SK-N-SH (cell line): Measurements from ENCODE around the gene SLC39A7. TPM values are rescaled to one million over a fixed set of nuclear protein-coding genes. Genes with fewer than 3 reads are reported as not detected.

ENCODE experiments used
- CTCF ChIA-PET: fragments of 300-600, 350-600 bp; formaldehyde crosslinking; extraction: SDS; loops from one replicate; lab custom pipeline; 2021; lab: Yijun Ruan, JAX
- POLR2A ChIA-PET: fragments of 350-600 bp; sonication (Branson Sonifier 250); formaldehyde crosslinking; extraction: SDS; loops from one replicate; lab custom pipeline; 2020; ENCODE audit warnings: antibody characterized with exemption, inconsistent platforms; lab: Yijun Ruan, JAX
- DNase-seq: peaks from one replicate; pipeline ENCODE4 v3.0.0; 2012
- H2AFZ ChIP-seq: fragments of 200-600 bp; sonication (generic); 2 replicates; pipeline ENCODE4 v1.8.1; 2016; ENCODE audit warnings: antibody characterized with exemption, mild to moderate bottlenecking, low read depth
- H3F3A ChIP-seq: fragments of 200-600 bp; sonication (generic); replicated peaks from 2 replicates; pipeline ENCODE3; 2016; ENCODE audit warnings: antibody characterized with exemption, mild to moderate bottlenecking; ENCODE audit not compliant: insufficient read depth
- H3K27ac ChIP-seq, 2 experiments: fragments of 200-500 bp in 1 of 2; fragments of 200-600 bp in 1 of 2; sonication (Bioruptor generic) in 1 of 2; sonication (generic), shearing (Covaris generic) in 1 of 2; 2 replicates each; pipeline versions ENCODE4 v1.5.1 to v1.6.1; 2014 to 2016; ENCODE audit warnings: low read depth in 2 of 2, inconsistent platforms in 1 of 2, low read length in 1 of 2, mild to moderate bottlenecking in 1 of 2, mixed read lengths in 1 of 2
- H3K27me3 ChIP-seq: fragments of 200-600 bp; sonication (generic), shearing (Covaris generic); 2 replicates; pipeline ENCODE4 v1.6.1; 2016; ENCODE audit warnings: mixed run types; ENCODE audit not compliant: insufficient read depth
- H3K36me3 ChIP-seq, 2 experiments: fragments of 200-500 bp in 1 of 2; fragments of 200-600 bp in 1 of 2; sonication (Bioruptor generic) in 1 of 2; sonication (generic) in 1 of 2; replicated peaks in 1 of 2; 2 replicates each; pipeline versions ENCODE3 to v1.5.1; 2014 to 2016; ENCODE audit warnings: low read length in 1 of 2, mild to moderate bottlenecking in 1 of 2; ENCODE audit not compliant: insufficient read depth in 2 of 2, control insufficient read depth in 1 of 2
- H3K4me1 ChIP-seq, 2 experiments: fragments of 200-500 bp in 1 of 2; fragments of 200-600 bp in 1 of 2; sonication (Bioruptor generic) in 1 of 2; sonication (generic), shearing (Covaris generic) in 1 of 2; 2 replicates each; pipeline versions ENCODE4 v1.5.1 to v1.6.1; 2014 to 2016; ENCODE audit warnings: low read depth in 1 of 2, low read length in 1 of 2, mixed run types in 1 of 2; ENCODE audit not compliant: insufficient read depth in 2 of 2, control insufficient read depth in 1 of 2
- H3K4me2 ChIP-seq: fragments of 200-600 bp; sonication (generic), shearing (Covaris generic); 2 replicates; pipeline ENCODE4 v1.6.1; 2017; ENCODE audit warnings: mixed run types
- H3K4me3 ChIP-seq, 2 experiments: fragments of 200-500 bp in 1 of 2; fragments of 200-600 bp in 1 of 2; sonication (Bioruptor generic) in 1 of 2; sonication (generic), shearing (Covaris generic) in 1 of 2; 2 replicates each; pipeline versions ENCODE4 v1.5.1 to v1.8.1; 2014 to 2016; ENCODE audit warnings: low read depth in 2 of 2, inconsistent platforms in 1 of 2, low read length in 1 of 2, mild to moderate bottlenecking in 1 of 2, mixed read lengths in 1 of 2, moderate library complexity in 1 of 2
- H3K79me2 ChIP-seq: fragments of 200-600 bp; sonication (generic); 2 replicates; pipeline ENCODE4 v1.8.1; 2017; ENCODE audit warnings: mild to moderate bottlenecking; ENCODE audit not compliant: insufficient read depth
- H3K9ac ChIP-seq: fragments of 200-600 bp; sonication (generic); 2 replicates; pipeline ENCODE4 v1.6.1; 2017; ENCODE audit warnings: mixed run types
- H3K9me2 ChIP-seq: fragments of 200-600 bp; sonication (generic); 2 replicates; pipeline ENCODE4 v1.6.1; 2017; ENCODE audit warnings: mixed run types
- H3K9me3 ChIP-seq: fragments of 200-600 bp; sonication (generic); 2 replicates; pipeline ENCODE4 v1.6.1; 2017; ENCODE audit warnings: mixed run types, mild to moderate bottlenecking, moderate library complexity
- H4K20me1 ChIP-seq: fragments of 200-600 bp; sonication (generic); 2 replicates; pipeline ENCODE4 v1.6.1; 2017; ENCODE audit warnings: mild to moderate bottlenecking, mixed run types; ENCODE audit not compliant: insufficient read depth
- CHD2 ChIP-seq: fragments of 150-350 bp; IDR thresholded peaks from 2 replicates; pipeline ENCODE4 v1.6.1; 2018; ENCODE audit warnings: low read length; ENCODE audit not compliant: partially characterized antibody
- EP300 ChIP-seq, 2 experiments: IDR thresholded peaks; 2 replicates each; pipeline versions ENCODE4 v1.4.0 to v1.6.1; 2012; ENCODE audit warnings: borderline replicate concordance in 1 of 2, low read depth in 1 of 2, low read length in 1 of 2
- FOXM1 ChIP-seq: IDR thresholded peaks from 2 replicates; pipeline ENCODE4 v1.4.0; 2012; ENCODE audit warnings: low read depth, mild to moderate bottlenecking
- IRF3 ChIP-seq: fragments of 150-350 bp; IDR thresholded peaks from 2 replicates; pipeline ENCODE4 v1.6.1; 2016; ENCODE audit warnings: mild to moderate bottlenecking, low read depth, low read length
- JUND ChIP-seq: IDR thresholded peaks from 2 replicates; pipeline ENCODE4 v1.4.0; 2012
- MAX ChIP-seq: IDR thresholded peaks from 2 replicates; pipeline ENCODE4 v1.4.0; 2012; ENCODE audit warnings: low read depth
- MXI1 ChIP-seq: IDR thresholded peaks from 2 replicates; pipeline ENCODE4 v1.6.1; 2012; ENCODE audit warnings: mild to moderate bottlenecking, low read depth, low read length, improper control_type of control experiment
- NFIC ChIP-seq: IDR thresholded peaks from 2 replicates; pipeline ENCODE4 v1.4.0; 2012; ENCODE audit warnings: borderline replicate concordance
- PBX3 ChIP-seq: IDR thresholded peaks from 2 replicates; pipeline ENCODE4; 2012
- RAD21 ChIP-seq: IDR thresholded peaks from 2 replicates; pipeline ENCODE4 v1.6.1; 2012; ENCODE audit warnings: mild to moderate bottlenecking, low read length
- RFX5 ChIP-seq: IDR thresholded peaks from 2 replicates; pipeline ENCODE4 v1.6.1; 2012; ENCODE audit warnings: mild to moderate bottlenecking, improper control_type of control experiment, low read length
- RXRA ChIP-seq: IDR thresholded peaks from 2 replicates; pipeline ENCODE4 v1.4.0; 2012; ENCODE audit warnings: low read depth, mild to moderate bottlenecking, borderline replicate concordance
- SIN3A ChIP-seq: IDR thresholded peaks from 2 replicates; pipeline ENCODE4 v1.6.1; 2012; ENCODE audit warnings: low read depth, mild to moderate bottlenecking, low read length, moderate library complexity, borderline replicate concordance
- SMC3 ChIP-seq: IDR thresholded peaks from 2 replicates; pipeline ENCODE4 v1.6.1; 2012; ENCODE audit warnings: low read depth, low read length, improper control_type of control experiment
- TAF1 ChIP-seq: IDR thresholded peaks from 2 replicates; pipeline ENCODE4 v1.6.1; 2012; ENCODE audit warnings: low read depth, mild to moderate bottlenecking, low read length, moderate library complexity, borderline replicate concordance
- TCF12 ChIP-seq: IDR thresholded peaks from 2 replicates; pipeline ENCODE4 v1.4.0; 2012
- USF2 ChIP-seq: fragments of 150-350 bp; IDR thresholded peaks from 2 replicates; pipeline ENCODE4 v1.6.1; 2017; ENCODE audit warnings: antibody characterized with exemption, low read length, low read depth, borderline replicate concordance
- YY1 ChIP-seq: IDR thresholded peaks from 2 replicates; pipeline ENCODE4 v1.4.0; 2012; ENCODE audit warnings: low read depth, mild to moderate bottlenecking
- WGBS: methylation state at CpG from one replicate; pipeline ENCODE4 v1.1.6; 2017; ENCODE audit warnings: low lambda C conversion rate; 5-methylcytosine and 5-hydroxymethylcytosine counted together
- polyA plus RNA-seq, 3 experiments: library from polyadenylated mRNA; depleted of rRNA; stranded (reverse); fragments of >200 nt; gene quantifications; 2 replicates each; pipeline ENCODE4 v1.2.3, GENCODE V29; 2012

Gene SLC39A7
- polyA plus RNA-seq, 1 of the 3 experiments (the other 2 are of a cell fraction): 129 TPM

- ChIA-PET CTCF (interaction anchor here (0.6 to 4.6 kb wide), 5 partner anchors 11 to 159 kb away, joined by 3 to 34 read pairs (median 17); no protein-coding TSS in a partner anchor), POLR2A (interaction anchor here (0.7 kb wide), 1 partner anchor 1499 kb away, joined by 6 read pairs; no protein-coding TSS in a partner anchor)
- Histone ChIP-seq H3K36me3 (no peaks in the 10 kb centered on the region), H3K4me2 (no peak overlapping the region), H3K27ac (no peak overlapping the region), H2AFZ (no peak overlapping the region), H4K20me1 (no peaks in the 10 kb centered on the region), H3K27me3 (no peaks in the 10 kb centered on the region), H3K79me2 (no peaks in the 10 kb centered on the region), H3K9ac (no peak overlapping the region), H3K4me1 (peaks cover 0 to 3% of the 10 kb centered on the region in 2 experiments; a peak in 1 of 4 replicates)
- 47% methylated on average over 6 of the region's 11 CpGs for WGBS
- no peak for TF ChIP-seq RAD21
- no peak for TF ChIP-seq TCF12
- no peak for TF ChIP-seq YY1
- TF ChIP-seq, all 33 proteins: peak for 0
- Histone ChIP-seq H3K9me3 (no peaks in the 10 kb centered on the region), H3K4me3 (no peak overlapping the region), H3K9me2 (no peaks in the 10 kb centered on the region), H3F3A (no peaks in the 10 kb centered on the region)
- DNase-seq: no peak
Observed at GRCh38 chr6:33173535-33174180, 27.0 kb upstream of the SLC39A7 start.

GRCh38 chr6:33174784-33175183, 25.9 kb upstream of the SLC39A7 start:
- no peak for DNase-seq
- POLR2A ChIA-PET: interaction anchor here (0.7 kb wide), 1 partner anchor 242 kb away, joined by 3 read pairs; no protein-coding TSS in a partner anchor
- Histone ChIP-seq H3K79me2 (no peaks in the 10 kb centered on the region), H3K9me3 (no peaks in the 10 kb centered on the region), H3K36me3 (no peaks in the 10 kb centered on the region), H3K4me3 (no peak overlapping the region), H3K9ac (no peak overlapping the region), H3K9me2 (no peaks in the 10 kb centered on the region), H3K4me2 (no peak overlapping the region), H2AFZ (no peak overlapping the region), H3F3A (no peaks in the 10 kb centered on the region), H4K20me1 (no peaks in the 10 kb centered on the region), H3K27ac (no peak overlapping the region), H3K4me1 (peaks cover 0 to 3% of the 10 kb centered on the region in 2 experiments; a peak in 1 of 4 replicates), H3K27me3 (no peaks in the 10 kb centered on the region)
- TF ChIP-seq IRF3 (no peak), EP300 (IDR thresholded peaks at IDR 0.05; ENCODE audit: borderline replicate concordance in 1 of 2, low read depth in 1 of 2, low read length in 1 of 2) (no peak), MAX (no peak), RXRA (no peak), SIN3A (no peak), NFIC (no peak), MXI1 (no peak), CHD2 (no peak), PBX3 (no peak), TAF1 (no peak), SMC3 (no peak), JUND (no peak), FOXM1 (no peak), YY1 (no peak), RFX5 (no peak), USF2 (no peak)
- CTCF ChIA-PET: interaction anchor here (1.0 to 4.6 kb wide), 4 partner anchors 12 to 74 kb away, joined by 3 to 34 read pairs (median 18); no protein-coding TSS in a partner anchor
- 75% methylated on average over 2 of the region's 4 CpGs for WGBS
